ENCODE results near the gene PAN3.

DNA sequence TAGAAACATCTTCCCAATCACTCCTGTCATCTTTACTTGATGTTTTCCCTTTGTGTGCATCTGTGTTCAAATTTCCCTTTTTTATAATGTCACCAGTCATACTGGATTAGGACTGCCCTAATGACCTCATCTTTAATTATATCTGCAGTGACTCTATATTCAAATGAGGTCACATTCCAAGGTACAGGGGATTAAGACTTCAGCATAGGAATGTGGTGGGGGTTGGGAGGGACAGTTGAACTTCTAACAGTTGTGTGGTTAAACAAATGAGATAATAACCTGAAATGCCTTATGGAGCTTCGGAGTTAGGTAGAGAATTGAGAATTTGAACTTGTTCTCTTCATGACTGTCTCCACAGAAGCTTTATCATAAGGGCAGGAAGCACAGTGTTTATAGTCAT lies 23.0 kb downstream of the PAN3 start:
- TF ChIP-seq POLR2A (IDR thresholded peaks at IDR 0.05; ENCODE audit: low read length) (no peak), GATA1 (IDR thresholded peaks at IDR 0.05; ENCODE audit: low read depth, low read length) (no peak)
